ENCODE data around the gene PHB1.

The PHB1 gene

DNA sequence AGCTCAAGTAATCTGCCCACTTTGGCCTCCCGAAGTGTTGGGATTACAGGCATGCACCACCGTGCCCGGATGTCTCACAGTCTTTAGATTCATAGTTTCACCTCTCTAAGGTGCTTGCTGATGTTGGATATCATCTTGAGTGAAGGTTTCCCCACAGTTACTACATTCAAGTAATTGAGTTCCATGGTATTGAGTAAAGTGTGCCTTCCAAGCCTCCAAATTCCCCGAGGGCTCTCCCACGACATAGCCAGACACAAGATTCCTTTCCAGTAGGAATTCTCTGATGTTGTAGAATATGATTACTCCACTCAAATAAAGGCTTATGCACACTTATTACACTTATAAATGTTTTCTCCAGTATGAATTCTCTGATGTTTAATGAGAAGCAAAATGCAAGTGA lies 36.4 kb downstream of the PHB1 start:
- Histone ChIP-seq H3K4me2 (ENCODE audit: low read length) (no peak overlapping the region), H3K4me3 (ENCODE audit: low read depth, low read length, poor library complexity, severe bottlenecking) (no peak overlapping the region), H3K9me2 (ENCODE audit: low read depth, low read length) (no peaks in the 10 kb centered on the region), H3K9me3 (ENCODE audit: low read length) (peaks cover 15% of the 10 kb centered on the region), H3F3A (ENCODE audit: insufficient read depth, low read length) (no peaks in the 10 kb centered on the region), H2AFZ (ENCODE audit: low read length) (no peak overlapping the region), H3K36me3 (ENCODE audit: insufficient read depth, low read length) (no peaks in the 10 kb centered on the region; the same call in 1 of the 2 replicates), H4K20me1 (ENCODE audit: insufficient read depth, low read length) (no peaks in the 10 kb centered on the region), H3K27me3 (ENCODE audit: insufficient read depth, low read length) (no peaks in the 10 kb centered on the region; the same call in 1 of the 2 replicates), H3K4me1 (ENCODE audit: insufficient read depth, low read length, severe bottlenecking) (no peaks in the 10 kb centered on the region), H3K9ac (ENCODE audit: low read length) (no peak overlapping the region), H3K27ac (ENCODE audit: low read depth, low read length, poor library complexity, severe bottlenecking) (no peak overlapping the region), H3K79me2 (ENCODE audit: insufficient read depth, low read length) (no peaks in the 10 kb centered on the region)
- TF ChIP-seq, protein P1, sequence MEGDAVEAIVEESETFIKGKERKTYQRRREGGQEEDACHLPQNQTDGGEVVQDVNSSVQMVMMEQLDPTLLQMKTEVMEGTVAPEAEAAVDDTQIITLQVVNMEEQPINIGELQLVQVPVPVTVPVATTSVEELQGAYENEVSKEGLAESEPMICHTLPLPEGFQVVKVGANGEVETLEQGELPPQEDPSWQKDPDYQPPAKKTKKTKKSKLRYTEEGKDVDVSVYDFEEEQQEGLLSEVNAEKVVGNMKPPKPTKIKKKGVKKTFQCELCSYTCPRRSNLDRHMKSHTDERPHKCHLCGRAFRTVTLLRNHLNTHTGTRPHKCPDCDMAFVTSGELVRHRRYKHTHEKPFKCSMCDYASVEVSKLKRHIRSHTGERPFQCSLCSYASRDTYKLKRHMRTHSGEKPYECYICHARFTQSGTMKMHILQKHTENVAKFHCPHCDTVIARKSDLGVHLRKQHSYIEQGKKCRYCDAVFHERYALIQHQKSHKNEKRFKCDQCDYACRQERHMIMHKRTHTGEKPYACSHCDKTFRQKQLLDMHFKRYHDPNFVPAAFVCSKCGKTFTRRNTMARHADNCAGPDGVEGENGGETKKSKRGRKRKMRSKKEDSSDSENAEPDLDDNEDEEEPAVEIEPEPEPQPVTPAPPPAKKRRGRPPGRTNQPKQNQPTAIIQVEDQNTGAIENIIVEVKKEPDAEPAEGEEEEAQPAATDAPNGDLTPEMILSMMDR (IDR thresholded peaks at IDR 0.05; ENCODE audit: low read length): no peak
- no peak for TF ChIP-seq EZH2 (IDR thresholded peaks at IDR 0.05; ENCODE audit: borderline replicate concordance, low read length)

GRCh38 chr17:49375544-49375943 lies 39.1 kb downstream of the PHB1 start:
- no peaks in the 10 kb centered on the region; the same call in 1 of the 2 replicates for H3K27me3 ChIP-seq (ENCODE audit: insufficient read depth, low read length)
- TF ChIP-seq, protein P1 (IDR thresholded peaks at IDR 0.05; ENCODE audit: low read length): no peak
- no peak for TF ChIP-seq EZH2 (IDR thresholded peaks at IDR 0.05; ENCODE audit: borderline replicate concordance, low read length)
- no peaks in the 10 kb centered on the region for H3K79me2 ChIP-seq (ENCODE audit: insufficient read depth, low read length)
- H2AFZ ChIP-seq (ENCODE audit: low read length): no peak overlapping the region
- peaks cover 15% of the 10 kb centered on the region for H3K9me3 ChIP-seq (ENCODE audit: low read length)
- no peaks in the 10 kb centered on the region for H3K4me1 ChIP-seq (ENCODE audit: insufficient read depth, low read length, severe bottlenecking)
- no peaks in the 10 kb centered on the region for H4K20me1 ChIP-seq (ENCODE audit: insufficient read depth, low read length)
- H3K27ac ChIP-seq (ENCODE audit: low read depth, low read length, poor library complexity, severe bottlenecking): no peak overlapping the region
- no peak overlapping the region for H3K4me3 ChIP-seq (ENCODE audit: low read depth, low read length, poor library complexity, severe bottlenecking)
- no peak overlapping the region for H3K9ac ChIP-seq (ENCODE audit: low read length)
- no peaks in the 10 kb centered on the region for H3F3A ChIP-seq (ENCODE audit: insufficient read depth, low read length)
- no peaks in the 10 kb centered on the region for H3K9me2 ChIP-seq (ENCODE audit: low read depth, low read length)
- no peaks in the 10 kb centered on the region; the same call in 1 of the 2 replicates for H3K36me3 ChIP-seq (ENCODE audit: insufficient read depth, low read length)
- H3K4me2 ChIP-seq (ENCODE audit: low read length): no peak overlapping the region

- no peaks in the 10 kb centered on the region; the same call in 1 of the 2 replicates for H3K36me3 ChIP-seq (ENCODE audit: insufficient read depth, low read length)
Observed at GRCh38 chr17:49373115-49373514, 41.6 kb downstream of the PHB1 start.

More at GRCh38 chr17:49373115-49373514, 41.6 kb downstream of the PHB1 start:
- Histone ChIP-seq H3K9me3 (ENCODE audit: low read length) (peaks cover 3% of the 10 kb centered on the region; the same call in 1 of the 2 replicates), H2AFZ (ENCODE audit: low read length) (no peak overlapping the region), H3K4me1 (ENCODE audit: insufficient read depth, low read length, severe bottlenecking) (no peaks in the 10 kb centered on the region), H3K9ac (ENCODE audit: low read length) (no peak overlapping the region), H3K27ac (ENCODE audit: low read depth, low read length, poor library complexity, severe bottlenecking) (no peak overlapping the region), H3K4me3 (ENCODE audit: low read depth, low read length, poor library complexity, severe bottlenecking) (no peak overlapping the region), H3K9me2 (ENCODE audit: low read depth, low read length) (no peaks in the 10 kb centered on the region), H3K27me3 (ENCODE audit: insufficient read depth, low read length) (no peaks in the 10 kb centered on the region), H4K20me1 (ENCODE audit: insufficient read depth, low read length) (no peaks in the 10 kb centered on the region), H3K79me2 (ENCODE audit: insufficient read depth, low read length) (no peaks in the 10 kb centered on the region), H3F3A (ENCODE audit: insufficient read depth, low read length) (no peaks in the 10 kb centered on the region), H3K4me2 (ENCODE audit: low read length) (no peak overlapping the region)
- TF ChIP-seq, protein P1 (IDR thresholded peaks at IDR 0.05; ENCODE audit: low read length): no peak
- no peak for TF ChIP-seq EZH2 (IDR thresholded peaks at IDR 0.05; ENCODE audit: borderline replicate concordance, low read length)
